Mucosa of descending colon (tissue), 3 donors: ENCODE data around the gene SPAST. TPM values are rescaled to one million over a fixed set of nuclear protein-coding genes. Genes with fewer than 3 reads are reported as not detected.
"Not testable (repeated sequence)": the region's sequence is repeated elsewhere in the genome, so short reads cannot be mapped to it uniquely, and the experiment has no call there.

Experiments used
- ATAC-seq: fragments of 200-7000 bp; cut with Tn5 transposase; one replicate; pipeline ENCODE4 v1.9.1; 2020; ENCODE audit warnings: mild to moderate bottlenecking, moderate library complexity
- DNase-seq, 3 donors: peaks; one replicate each; pipeline ENCODE4 v3.0.0-alpha.2; 2020
- H3K36me3 ChIP-seq: fragments of 200-600 bp; one replicate; pipeline ENCODE4 v1.8.0; 2021; ENCODE audit warnings: low read depth, mild to moderate bottlenecking
- H3K4me1 ChIP-seq: fragments of 200-600 bp; one replicate; pipeline ENCODE4 v1.8.0; 2021; ENCODE audit warnings: low read depth, mild to moderate bottlenecking
- H3K4me3 ChIP-seq: fragments of 200-600 bp; one replicate; pipeline ENCODE4 v1.8.0; 2021; ENCODE audit warnings: mild to moderate bottlenecking
- H3K9me3 ChIP-seq: fragments of 200-600 bp; one replicate; pipeline ENCODE4 v1.8.0; 2021; ENCODE audit warnings: mild to moderate bottlenecking
- CTCF ChIP-seq: fragments of 200-600 bp; IDR thresholded peaks from one replicate; pipeline ENCODE4 v1.8.0; 2022; ENCODE audit warnings: antibody characterized with exemption, mild to moderate bottlenecking
- intact Hi-C, 2 donors: fragments of 100-400 bp; cut with DNase I in 1 of 2; cut with micrococcal nuclease in 1 of 2; formaldehyde crosslinking; loops; one replicate each; pipeline versions ENCODE4 v1.11.0 to v1.11.1; 2022; cut with DNase I, micrococcal nuclease
- total RNA-seq, 3 donors: library from RNA; stranded (reverse); fragmentation: NEBNext Ultra II Directional in 2 of 3; extraction: Animal tissue kit (Norgen Biotek cat#: 25700) in 2 of 3; gene quantifications; one replicate each; pipeline versions ENCODE4 v1.2.1 to v1.2.4, GENCODE V29; 2021 to 2023
- donor health status: DM: no; HTN: no; CAD: no; lungs with moderate emphysema.
- donor health status: DM: no; HTN: no; CAD: no.
- donor health status: DM: no; HTN: yes; CAD: no.

Gene SPAST
- total RNA-seq, 3 donors from 2014 or later: 17.2 to 18.9 (median 17.2) TPM

- DNase-seq: no peak
- no peak overlapping the region for H3K4me3 ChIP-seq
- no peaks in the 10 kb centered on the region for H3K36me3 ChIP-seq
- no peaks in the 10 kb centered on the region for H3K9me3 ChIP-seq
- TF ChIP-seq CTCF: no peak
- no peak for ATAC-seq
- intact Hi-C loops: no loop called here
- H3K4me1 ChIP-seq: no peaks in the 10 kb centered on the region
Observed at GRCh38 chr2:32200814-32201213, 137.5 kb downstream of the SPAST start.

GRCh38 chr2:32203428-32203827 is 140.1 kb downstream of the SPAST start:
- ATAC-seq, H3K4me3 ChIP-seq, DNase-seq, H3K9me3 ChIP-seq, H3K4me1 ChIP-seq, H3K36me3 ChIP-seq, intact Hi-C loops: not testable (repeated sequence)

Other genes with a start within 250 kb of the SPAST start
- gene MEMO1, start 52.5 kb upstream of the SPAST start, total RNA-seq: 10 to 100 TPM; 28.6 to 46.4 (median 29.2) TPM
- gene DPY30, start 23.8 kb upstream of the SPAST start, total RNA-seq: 10 to 100 TPM; 49.0 to 59.2 (median 49.0) TPM
- 10 to 100 TPM; 16.8 to 21.7 (median 21.3) TPM for gene SLC30A6, start 102.3 kb downstream of the SPAST start, total RNA-seq
- gene NLRC4, start 201.3 kb downstream of the SPAST start, total RNA-seq: 1 to 10 TPM in 2 of 3 donors, under 1 TPM in 1; 0.46 to 1.8 (median 1.5) TPM
- gene YIPF4, start 214.3 kb downstream of the SPAST start, total RNA-seq: 10 to 100 TPM; 46.8 to 59.4 (median 57.3) TPM